ENCODE data around the gene PIK3C2B. TPM values are rescaled to one million over a fixed set of nuclear protein-coding genes. Genes with fewer than 3 reads are reported as not detected.

The PIK3C2B gene
- total RNA-seq, 2 donors from 2014 or later: 67.6 to 85.5 TPM

GRCh38 chr1:204464187-204464631, 30.4 kb downstream of the PIK3C2B start:
- H3K9me3 ChIP-seq: no peaks in the 10 kb centered on the region
- intact Hi-C loops (cut with DNase I): no loop called here
- H3K27me3 ChIP-seq: no peaks in the 10 kb centered on the region
- DNase-seq: no peak
- no peak overlapping the region for H3K4me3 ChIP-seq
- no peaks in the 10 kb centered on the region for H3K4me1 ChIP-seq
- H3K27ac ChIP-seq: no peak overlapping the region
- TF ChIP-seq CTCF (IDR thresholded peaks at IDR 0.05): no peak
- no peaks in the 10 kb centered on the region for H3K36me3 ChIP-seq
- no peak overlapping the region for H3K9ac ChIP-seq (ENCODE audit: low read depth in 2 of 2, low read length in 2 of 2)

- no peaks in the 10 kb centered on the region for H3K9me3 ChIP-seq
- H3K9ac ChIP-seq (ENCODE audit: low read depth in 2 of 2, low read length in 2 of 2): no peak overlapping the region
- no peak overlapping the region for H3K4me3 ChIP-seq
- no peaks in the 10 kb centered on the region for H3K27me3 ChIP-seq
- TF ChIP-seq CTCF (IDR thresholded peaks at IDR 0.05): no peak
- H3K27ac ChIP-seq: no peak overlapping the region
- H3K4me1 ChIP-seq: no peaks in the 10 kb centered on the region
- intact Hi-C loops (cut with DNase I): no loop called here
- no peaks in the 10 kb centered on the region for H3K36me3 ChIP-seq
- no peak for DNase-seq
Observed at GRCh38 chr1:204463125-204464060, 31.2 kb downstream of the PIK3C2B start.

- no peak for DNase-seq
- H3K4me1 ChIP-seq: no peaks in the 10 kb centered on the region
- H3K9ac ChIP-seq (ENCODE audit: low read depth in 2 of 2, low read length in 2 of 2): no peak overlapping the region
- intact Hi-C loops (cut with DNase I): no loop called here
- H3K4me3 ChIP-seq: no peak overlapping the region
- no peaks in the 10 kb centered on the region for H3K9me3 ChIP-seq
- peaks cover 2% of the 10 kb centered on the region for H3K36me3 ChIP-seq
- H3K27me3 ChIP-seq: no peaks in the 10 kb centered on the region
- TF ChIP-seq CTCF (IDR thresholded peaks at IDR 0.05): no peak
- H3K27ac ChIP-seq: peak overlapping the region; percentile 16
Observed at GRCh38 chr1:204462229-204462561, 32.4 kb downstream of the PIK3C2B start.

GRCh38 chr1:204461331-204462228, 33.0 kb downstream of the PIK3C2B start:
- intact Hi-C loops (cut with DNase I): loop anchor here (2.0 kb wide), 1 partner anchor 13 kb away; no protein-coding TSS in a partner anchor
- Histone ChIP-seq H3K27me3 (no peaks in the 10 kb centered on the region), H3K36me3 (peaks cover 4% of the 10 kb centered on the region), H3K4me1 (no peaks in the 10 kb centered on the region), H3K4me3 (no peak overlapping the region), H3K9me3 (no peaks in the 10 kb centered on the region), H3K27ac (peak overlapping the region; percentile 16), H3K9ac (ENCODE audit: low read depth in 2 of 2, low read length in 2 of 2) (no peak overlapping the region)
- DNase-seq: peak; percentile 36
- TF ChIP-seq CTCF (IDR thresholded peaks at IDR 0.05): no peak

- H3K9ac ChIP-seq (ENCODE audit: low read depth in 2 of 2, low read length in 2 of 2): no peak overlapping the region
- TF ChIP-seq CTCF (IDR thresholded peaks at IDR 0.05): no peak
- H3K9me3 ChIP-seq: no peaks in the 10 kb centered on the region
- no peaks in the 10 kb centered on the region for H3K27me3 ChIP-seq
- no peak overlapping the region for H3K27ac ChIP-seq
- peaks cover 4% of the 10 kb centered on the region for H3K36me3 ChIP-seq
- intact Hi-C loops (cut with DNase I): loop anchor here (2.0 kb wide), 1 partner anchor 14 kb away; no protein-coding TSS in a partner anchor
- DNase-seq: no peak
- no peaks in the 10 kb centered on the region for H3K4me1 ChIP-seq
- no peak overlapping the region for H3K4me3 ChIP-seq
Observed at GRCh38 chr1:204460346-204460745, 34.3 kb downstream of the PIK3C2B start.

All from colonic mucosa (tissue), 4 donors.